Measurements from ENCODE around the gene MAP7. TPM values are rescaled to one million over a fixed set of nuclear protein-coding genes. Genes with fewer than 3 reads are reported as not detected.

Gene MAP7
- total and polyA plus RNA-seq, 9 of the 15 experiments (the other 6 are each of a cell fraction or from before 2014, with no cell fraction given) = 0.76 to 7.7 (median 3.9) TPM

GRCh38 chr6:136426627-136427377 is 123.4 kb downstream of the MAP7 start (continued):
- peak; percentile 90 for TF ChIP-seq SMAD4 (CRISPR knock-in tag; conservative IDR thresholded peaks at IDR 0.05)
- TF ChIP-seq POLR3A (IDR thresholded peaks at IDR 0.05; ENCODE audit: borderline replicate concordance, extremely low read depth, insufficient read depth, insufficient read length) = no peak
- peak; percentile 66; the same call in 1 of the 2 replicates for TF ChIP-seq ZNF165 (CRISPR knock-in tag; IDR thresholded peaks at IDR 0.05; ENCODE audit: borderline replicate concordance)
- TF ChIP-seq ELF1 (tag; IDR thresholded peaks at IDR 0.05) = peak; percentile 71
- TF ChIP-seq CBFA2T2 (conservative IDR thresholded peaks at IDR 0.05) = peak; percentile 70
- TF ChIP-seq TAL1 (IDR thresholded peaks at IDR 0.05) = peak; percentile 81
- TF ChIP-seq DDX20 (tag; IDR thresholded peaks at IDR 0.05; ENCODE audit: low read depth) = peak; percentile 87
- peak; percentile 92 for TF ChIP-seq HMBOX1 (IDR thresholded peaks at IDR 0.05)
- no peak for TF ChIP-seq SAFB (IDR thresholded peaks at IDR 0.05; ENCODE audit: borderline replicate concordance, low read depth, low read length)
- peak; percentile 81 for TF ChIP-seq TEAD4 (IDR thresholded peaks at IDR 0.05; ENCODE audit: low read length)
- no peak for TF ChIP-seq TEAD4 (CRISPR knock-in tag; IDR thresholded peaks at IDR 0.05; ENCODE audit: borderline replicate concordance)
- no peak for TF ChIP-seq HMG20A (CRISPR knock-in tag; conservative IDR thresholded peaks at IDR 0.05)
- TF ChIP-seq KLF6 (CRISPR knock-in tag; IDR thresholded peaks at IDR 0.05; ENCODE audit: borderline replicate concordance) = peak; percentile 91; the same call in 1 of the 2 replicates
- TF ChIP-seq NEUROD1 (IDR thresholded peaks at IDR 0.05; ENCODE audit: borderline replicate concordance, low read depth, low read length, partially characterized antibody) = peak; percentile 34
- TF ChIP-seq CREB3 (tag; conservative IDR thresholded peaks at IDR 0.05; ENCODE audit: low read depth) = peak; percentile 90
- 0 out of 2 replicates have a peak, but pooled peaks have one; percentile 37 for TF ChIP-seq KLF16 (IDR thresholded peaks at IDR 0.05)
- TF ChIP-seq DEAF1 (CRISPR knock-in tag; IDR thresholded peaks at IDR 0.05) = no peak
- TF ChIP-seq PATZ1 (CRISPR knock-in tag; IDR thresholded peaks at IDR 0.05; ENCODE audit: borderline replicate concordance) = peak; percentile 67; the same call in 1 of the 2 replicates
- peak; percentile 77 for TF ChIP-seq MEF2D (tag; conservative IDR thresholded peaks at IDR 0.05; ENCODE audit: low read depth)
- no peak for TF ChIP-seq NR2C2 (CRISPR knock-in tag; IDR thresholded peaks at IDR 0.05)
- peak; percentile 64; the same call in 1 of the 2 replicates for TF ChIP-seq NR2C2 (tag; IDR thresholded peaks at IDR 0.05)
- TF ChIP-seq POLR2H (tag; IDR thresholded peaks at IDR 0.05; ENCODE audit: low read depth) = peak; percentile 87
- TF ChIP-seq SOX6 (IDR thresholded peaks at IDR 0.05) = peak; percentile 74
